Osteocyte (in vitro differentiated cells): ENCODE data around the gene SYT5. TPM values are rescaled to one million over a fixed set of nuclear protein-coding genes. Genes with fewer than 3 reads are reported as not detected.

ENCODE experiments used
- DNase-seq: peaks from one replicate; pipeline ENCODE4 v3.0.0; 2021; ENCODE audit warnings: mixed read lengths; ENCODE audit not compliant: unreplicated experiment; ENCODE audit errors: extremely low spot score
- H3K27ac Mint-ChIP-seq: one replicate; pipeline ENCODE4 v1.8.0; 2021; ENCODE audit warnings: mild to moderate bottlenecking, mixed read lengths; ENCODE audit not compliant: unreplicated experiment
- H3K27me3 Mint-ChIP-seq: one replicate; pipeline ENCODE4 v1.8.0; 2021; ENCODE audit warnings: mixed read lengths; ENCODE audit not compliant: unreplicated experiment
- H3K36me3 Mint-ChIP-seq: one replicate; pipeline ENCODE4 v1.8.0; 2021; ENCODE audit warnings: mixed read lengths; ENCODE audit not compliant: unreplicated experiment
- H3K4me1 Mint-ChIP-seq: one replicate; pipeline ENCODE4 v1.8.0; 2021; ENCODE audit warnings: mixed read lengths; ENCODE audit not compliant: unreplicated experiment
- H3K4me3 Mint-ChIP-seq: one replicate; pipeline ENCODE4 v1.8.0; 2021; ENCODE audit warnings: mild to moderate bottlenecking, moderate library complexity, mixed read lengths; ENCODE audit not compliant: unreplicated experiment
- H3K9me3 Mint-ChIP-seq: one replicate; pipeline ENCODE4 v1.8.0; 2021; ENCODE audit warnings: mixed read lengths; ENCODE audit not compliant: unreplicated experiment
- total RNA-seq: library from RNA; stranded (reverse); gene quantifications from 2 replicates; pipeline ENCODE4 v1.2.1, GENCODE V29; 2021
- TF ChIP-seq, protein P1 (sequence below): fragments of 200-600 bp; sonication (generic); IDR thresholded peaks from 2 replicates; pipeline ENCODE4 v1.5.0; 2021; ENCODE audit warnings: antibody characterized with exemption, mild to moderate bottlenecking, moderate library complexity

Gene SYT5
- total RNA-seq, 1 donor from 2014 or later = not detected

DNA sequence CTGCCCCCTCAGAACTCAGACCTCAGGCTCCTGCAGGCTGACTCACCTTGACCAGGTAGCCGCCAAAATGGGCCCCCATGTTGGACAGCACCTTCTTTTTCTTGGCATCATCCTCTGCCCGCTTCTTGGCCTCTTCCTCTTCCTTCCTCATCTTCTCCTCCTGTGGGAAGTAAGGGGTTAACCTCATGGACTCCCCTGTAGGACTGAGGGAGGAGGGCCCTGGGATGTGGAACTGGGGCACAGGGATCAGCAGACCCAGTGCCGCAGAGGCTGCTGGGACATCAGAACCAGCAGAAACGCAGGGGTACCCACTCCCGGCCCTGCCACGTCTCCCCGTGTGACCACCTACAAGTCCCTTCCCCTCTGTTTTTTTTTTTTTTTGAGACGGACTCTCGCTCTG lies 42.2 kb downstream of the SYT5 start:
- Mint-ChIP-seq H3K4me3 (no peak overlapping the region), H3K27me3 (peaks cover 11% of the 10 kb centered on the region), H3K9me3 (no peaks in the 10 kb centered on the region), H3K4me1 (peaks cover 4% of the 10 kb centered on the region), H3K27ac (no peak overlapping the region), H3K36me3 (no peaks in the 10 kb centered on the region)
- TF ChIP-seq, protein P1, sequence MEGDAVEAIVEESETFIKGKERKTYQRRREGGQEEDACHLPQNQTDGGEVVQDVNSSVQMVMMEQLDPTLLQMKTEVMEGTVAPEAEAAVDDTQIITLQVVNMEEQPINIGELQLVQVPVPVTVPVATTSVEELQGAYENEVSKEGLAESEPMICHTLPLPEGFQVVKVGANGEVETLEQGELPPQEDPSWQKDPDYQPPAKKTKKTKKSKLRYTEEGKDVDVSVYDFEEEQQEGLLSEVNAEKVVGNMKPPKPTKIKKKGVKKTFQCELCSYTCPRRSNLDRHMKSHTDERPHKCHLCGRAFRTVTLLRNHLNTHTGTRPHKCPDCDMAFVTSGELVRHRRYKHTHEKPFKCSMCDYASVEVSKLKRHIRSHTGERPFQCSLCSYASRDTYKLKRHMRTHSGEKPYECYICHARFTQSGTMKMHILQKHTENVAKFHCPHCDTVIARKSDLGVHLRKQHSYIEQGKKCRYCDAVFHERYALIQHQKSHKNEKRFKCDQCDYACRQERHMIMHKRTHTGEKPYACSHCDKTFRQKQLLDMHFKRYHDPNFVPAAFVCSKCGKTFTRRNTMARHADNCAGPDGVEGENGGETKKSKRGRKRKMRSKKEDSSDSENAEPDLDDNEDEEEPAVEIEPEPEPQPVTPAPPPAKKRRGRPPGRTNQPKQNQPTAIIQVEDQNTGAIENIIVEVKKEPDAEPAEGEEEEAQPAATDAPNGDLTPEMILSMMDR = no peak
- no peak for DNase-seq

DNA sequence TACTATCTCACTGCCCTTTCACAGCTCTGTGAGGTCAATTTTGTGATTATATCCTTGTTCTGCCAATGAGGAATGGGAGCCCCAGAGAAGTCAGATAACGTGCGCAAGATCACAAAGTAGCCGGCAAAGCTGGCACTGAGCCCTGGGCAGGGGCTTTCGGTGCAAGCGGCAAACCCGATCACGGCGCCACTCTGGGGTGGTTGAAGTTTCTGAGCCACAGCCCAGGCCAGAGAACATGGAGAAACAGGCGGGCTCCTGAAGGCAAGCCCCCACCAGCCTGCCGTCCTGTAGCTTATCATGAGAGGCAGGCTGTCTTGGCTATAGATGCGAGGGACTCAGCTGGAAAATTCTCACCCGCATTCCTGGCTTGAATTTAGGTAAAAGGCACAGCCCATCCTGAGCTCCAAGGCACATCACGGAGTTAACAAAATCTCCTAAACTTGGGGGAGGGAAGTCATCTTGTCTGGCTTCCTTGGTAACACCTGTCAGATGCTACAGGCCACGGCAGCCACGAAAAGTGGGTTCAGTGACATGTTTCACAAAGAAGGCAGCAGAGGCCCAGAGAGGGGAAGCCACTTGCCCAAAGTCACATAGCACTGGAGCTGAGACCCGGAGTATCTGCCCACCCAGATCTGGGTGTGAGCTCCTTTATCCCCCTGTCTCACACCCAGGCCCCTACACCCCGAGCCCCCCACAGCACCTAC lies 43.5 kb downstream of the SYT5 start:
- DNase-seq = no peak
- Mint-ChIP-seq H3K27ac (no peak overlapping the region), H3K9me3 (no peaks in the 10 kb centered on the region), H3K36me3 (no peaks in the 10 kb centered on the region), H3K4me3 (no peak overlapping the region), H3K27me3 (peaks cover 13% of the 10 kb centered on the region), H3K4me1 (peaks cover 4% of the 10 kb centered on the region)
- TF ChIP-seq, protein P1 = no peak

DNA sequence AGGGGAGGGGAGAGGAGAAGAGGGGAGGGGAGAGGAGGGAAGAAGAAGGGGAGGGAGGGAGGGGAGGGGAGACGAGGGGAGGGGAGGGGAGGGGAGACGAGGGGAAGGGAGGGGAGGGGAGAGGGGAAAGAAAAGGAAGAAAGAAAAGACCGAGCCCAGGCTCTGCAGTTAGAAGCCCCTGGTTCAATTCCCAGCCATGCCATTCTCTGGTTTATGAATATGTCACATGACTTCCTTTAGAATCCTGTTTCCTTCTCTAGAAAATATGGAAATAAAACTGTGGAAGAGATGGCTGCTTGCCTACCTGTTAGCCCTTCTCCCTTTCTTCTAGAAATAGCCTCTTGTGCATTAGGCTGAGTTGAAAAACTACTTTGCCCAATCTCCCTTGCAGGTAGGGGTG lies 45.4 kb downstream of the SYT5 start:
- no peaks in the 10 kb centered on the region for H3K4me1 Mint-ChIP-seq
- TF ChIP-seq, protein P1 = no peak
- no peaks in the 10 kb centered on the region for H3K9me3 Mint-ChIP-seq
- H3K4me3 Mint-ChIP-seq = no peak overlapping the region
- H3K27ac Mint-ChIP-seq = no peak overlapping the region
- DNase-seq = no peak
- H3K27me3 Mint-ChIP-seq = peaks cover 21% of the 10 kb centered on the region
- H3K36me3 Mint-ChIP-seq = no peaks in the 10 kb centered on the region

DNA sequence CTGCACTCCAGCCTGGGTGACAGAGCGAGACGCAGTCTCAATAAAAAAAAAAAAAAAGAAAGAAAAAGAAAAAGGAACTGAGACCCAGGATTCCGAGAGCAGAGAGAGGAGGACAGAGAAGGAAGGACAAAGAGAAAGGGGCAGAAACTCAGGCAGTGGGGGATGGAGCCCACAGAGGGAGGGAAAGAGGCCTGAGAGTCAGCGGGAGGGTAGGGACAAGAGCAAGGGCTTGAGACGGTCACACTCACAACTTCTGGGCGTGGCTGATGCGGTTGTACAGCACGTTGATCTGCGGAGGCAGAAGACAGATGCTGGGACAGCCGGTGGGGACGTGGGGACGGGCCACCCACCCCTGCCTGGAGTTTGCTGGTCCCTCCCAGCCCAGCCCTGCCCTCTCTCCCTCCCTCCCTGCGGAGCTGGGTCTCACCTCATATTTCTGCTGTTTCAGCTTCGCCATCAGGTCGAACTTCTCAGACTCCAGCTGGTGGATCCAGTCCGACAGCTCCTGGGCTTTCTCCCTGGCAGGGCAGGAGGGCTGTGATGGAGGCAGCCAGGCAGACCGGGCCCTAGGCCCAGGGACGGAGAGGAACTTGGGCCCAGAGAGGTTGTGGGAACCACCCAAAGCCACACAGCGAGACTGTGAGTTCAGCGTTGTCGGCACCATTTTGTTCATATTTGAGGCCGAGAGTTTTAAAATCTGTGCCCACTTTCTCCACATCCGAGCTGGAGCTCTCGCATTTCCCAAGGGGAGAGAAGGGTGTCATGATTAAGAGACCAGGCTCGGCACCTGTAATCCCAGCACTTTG lies 46.2 kb downstream of the SYT5 start:
- H3K27ac Mint-ChIP-seq = no peak overlapping the region
- DNase-seq = no peak
- no peaks in the 10 kb centered on the region for H3K36me3 Mint-ChIP-seq
- no peak overlapping the region for H3K4me3 Mint-ChIP-seq
- TF ChIP-seq, protein P1 = no peak
- H3K9me3 Mint-ChIP-seq = no peaks in the 10 kb centered on the region
- peaks cover 24% of the 10 kb centered on the region for H3K27me3 Mint-ChIP-seq
- H3K4me1 Mint-ChIP-seq = no peaks in the 10 kb centered on the region

DNA sequence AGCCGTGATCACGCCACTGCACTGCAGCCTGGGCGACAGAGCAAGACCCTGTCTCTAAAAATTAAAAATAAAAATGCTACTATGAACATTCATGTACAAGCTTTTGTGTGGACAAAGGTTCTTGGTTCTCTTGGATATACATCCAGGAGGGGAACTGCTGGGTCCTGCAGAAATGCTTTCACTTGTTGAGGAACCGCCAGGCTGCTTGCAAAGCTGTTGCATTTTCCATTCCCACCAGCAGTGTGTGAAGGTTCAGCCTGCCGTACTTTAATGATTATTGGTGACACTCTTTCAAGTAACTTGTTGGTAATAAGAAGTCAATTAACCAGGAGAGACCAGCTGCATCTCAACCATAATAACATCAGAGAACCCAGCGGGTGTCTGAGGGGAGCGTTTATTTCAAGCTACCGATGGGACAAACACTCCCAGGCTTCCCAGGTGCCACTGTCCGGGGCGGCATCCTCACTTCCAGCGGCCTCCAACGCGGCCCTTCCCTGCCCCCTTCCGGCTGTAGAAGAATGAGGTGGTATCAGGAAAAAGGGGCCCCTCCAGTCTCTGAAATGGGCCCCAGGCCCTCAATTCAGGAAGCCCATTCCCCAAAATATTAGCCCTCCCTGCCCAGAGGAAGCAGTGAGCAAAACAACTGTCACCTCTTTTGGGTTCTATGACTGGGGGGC lies 47.5 kb downstream of the SYT5 start:
- no peak overlapping the region for H3K27ac Mint-ChIP-seq
- TF ChIP-seq, protein P1 = no peak
- no peaks in the 10 kb centered on the region for H3K36me3 Mint-ChIP-seq
- H3K4me1 Mint-ChIP-seq = no peaks in the 10 kb centered on the region
- H3K4me3 Mint-ChIP-seq = no peak overlapping the region
- DNase-seq = no peak
- peaks cover 30% of the 10 kb centered on the region for H3K27me3 Mint-ChIP-seq
- no peaks in the 10 kb centered on the region for H3K9me3 Mint-ChIP-seq
